ENCODE results near the gene ARHGEF2. TPM values are rescaled to one million over a fixed set of nuclear protein-coding genes. Genes with fewer than 3 reads are reported as not detected.

Gene ARHGEF2
- total and polyA plus RNA-seq, 9 of the 15 experiments (the other 6 are each of a cell fraction or from before 2014, with no cell fraction given): 7.1 to 162 (median 62.2) TPM

DNA sequence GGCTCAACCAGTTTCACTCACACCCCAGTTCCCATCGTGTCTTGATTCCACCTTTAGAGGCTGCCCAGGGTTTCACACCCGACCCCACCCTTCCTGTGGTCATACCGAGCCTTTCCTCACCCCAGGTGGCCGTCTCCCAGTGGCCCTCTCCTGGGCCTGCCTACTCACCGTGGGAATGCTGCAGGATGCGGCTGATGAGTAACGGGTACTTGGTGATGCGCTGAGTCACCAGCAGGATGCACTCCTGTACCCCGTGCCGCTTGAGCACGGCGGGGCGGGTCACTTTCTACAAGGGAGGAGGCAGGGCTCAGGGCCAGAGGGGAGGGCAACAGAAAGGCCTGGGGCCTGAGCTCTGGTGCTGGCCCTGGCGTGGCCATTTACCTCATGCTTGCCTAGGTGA is 16.4 kb downstream of the ARHGEF2 start (continued):
- TF ChIP-seq, protein P1, sequence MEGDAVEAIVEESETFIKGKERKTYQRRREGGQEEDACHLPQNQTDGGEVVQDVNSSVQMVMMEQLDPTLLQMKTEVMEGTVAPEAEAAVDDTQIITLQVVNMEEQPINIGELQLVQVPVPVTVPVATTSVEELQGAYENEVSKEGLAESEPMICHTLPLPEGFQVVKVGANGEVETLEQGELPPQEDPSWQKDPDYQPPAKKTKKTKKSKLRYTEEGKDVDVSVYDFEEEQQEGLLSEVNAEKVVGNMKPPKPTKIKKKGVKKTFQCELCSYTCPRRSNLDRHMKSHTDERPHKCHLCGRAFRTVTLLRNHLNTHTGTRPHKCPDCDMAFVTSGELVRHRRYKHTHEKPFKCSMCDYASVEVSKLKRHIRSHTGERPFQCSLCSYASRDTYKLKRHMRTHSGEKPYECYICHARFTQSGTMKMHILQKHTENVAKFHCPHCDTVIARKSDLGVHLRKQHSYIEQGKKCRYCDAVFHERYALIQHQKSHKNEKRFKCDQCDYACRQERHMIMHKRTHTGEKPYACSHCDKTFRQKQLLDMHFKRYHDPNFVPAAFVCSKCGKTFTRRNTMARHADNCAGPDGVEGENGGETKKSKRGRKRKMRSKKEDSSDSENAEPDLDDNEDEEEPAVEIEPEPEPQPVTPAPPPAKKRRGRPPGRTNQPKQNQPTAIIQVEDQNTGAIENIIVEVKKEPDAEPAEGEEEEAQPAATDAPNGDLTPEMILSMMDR (IDR thresholded peaks at IDR 0.05 in 2 of 3, conservative IDR thresholded peaks at IDR 0.05 in 1 of 3; ENCODE audit: insufficient read depth in 2 of 3, low read depth in 1 of 3, low read length in 3 of 3): peak in 1 of 3 experiments; percentile 17; a peak in 1 of 6 replicates
- TF ChIP-seq HMGN3 (IDR thresholded peaks at IDR 0.05; ENCODE audit: borderline replicate concordance, extremely low read depth, insufficient read length, low read depth, low read length): no peak

DNA sequence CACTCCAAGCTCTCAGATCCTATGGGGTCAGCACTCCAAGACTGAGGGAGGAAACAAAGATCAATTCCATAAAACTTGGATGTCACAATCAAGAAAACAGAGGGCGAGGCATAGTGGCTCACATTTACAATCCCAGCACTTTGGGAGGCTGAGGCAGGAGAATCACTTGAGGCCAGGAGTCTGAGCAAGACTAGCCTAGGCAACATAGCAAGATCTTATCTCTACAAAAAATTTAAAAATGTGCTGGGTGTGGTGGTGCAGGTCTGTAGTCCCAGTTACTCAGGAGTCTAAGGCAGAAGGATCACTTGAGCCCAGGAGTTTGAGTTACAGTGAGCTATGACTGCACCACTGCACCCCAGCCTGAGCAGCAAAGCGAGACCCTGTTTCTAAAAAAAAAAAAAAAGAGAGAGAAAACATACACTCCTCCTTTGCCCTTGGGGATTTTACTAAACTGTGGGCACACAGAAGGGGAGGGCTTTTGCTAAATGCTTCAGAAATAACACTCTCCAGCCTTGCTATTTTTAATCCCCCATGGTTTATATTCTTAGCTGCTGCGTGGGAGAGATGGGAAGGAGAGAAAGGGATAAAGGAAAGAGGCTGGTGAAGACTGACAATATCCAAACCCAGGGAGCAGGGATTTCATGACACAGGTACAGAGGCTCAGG is 18.1 kb downstream of the ARHGEF2 start:
- Histone ChIP-seq H3K27me3 (ENCODE audit: control insufficient read depth in 2 of 2, insufficient read depth in 2 of 2, low read length in 2 of 2) (no peaks in the 10 kb centered on the region), H3K4me1 (replicated peaks in 1 of 2; ENCODE audit: control insufficient read depth in 2 of 2, insufficient read depth in 2 of 2, low read length in 2 of 2) (peaks cover 3 to 23% of the 10 kb centered on the region in 2 experiments; a peak in 4 of 5 replicates), H3K36me3 (ENCODE audit: control insufficient read depth, insufficient read depth, low read length) (peaks cover 89% of the 10 kb centered on the region; the same call in 2 of the 3 replicates), H2AFZ (ENCODE audit: low read depth, low read length) (no peak overlapping the region), H3K9ac (ENCODE audit: insufficient read depth in 1 of 2, low read depth in 2 of 2, low read length in 2 of 2) (no peak overlapping the region; a peak in 1 of 4 replicates), H4K20me1 (replicated peaks; ENCODE audit: control insufficient read depth, insufficient read depth, low read length) (peaks cover 11% of the 10 kb centered on the region; the same call in 1 of the 2 replicates), H3K9me1 (ENCODE audit: control insufficient read depth, insufficient read depth, low read length) (no peaks in the 10 kb centered on the region), H3K4me2 (ENCODE audit: insufficient read depth, low read length) (no peak overlapping the region), H3K9me3 (replicated peaks; ENCODE audit: control insufficient read depth, insufficient read depth, low read depth, low read length) (no peaks in the 10 kb centered on the region), H3K4me3 (no peak overlapping the region), H3K27ac (ENCODE audit: extremely low read depth, low read depth, low read length) (no peak overlapping the region; the same call in 2 of the 3 replicates), H3K79me2 (ENCODE audit: control insufficient read depth, insufficient read depth, low read length) (peaks cover 10% of the 10 kb centered on the region; the same call in 2 of the 3 replicates)
- ATAC-seq (no peak), FAIRE-seq (peak; percentile 11), DNase-seq (ENCODE audit: extremely low read depth in 1 of 4, low spot score in 3 of 4) (no peak)
- WGBS (ENCODE audit: insufficient coverage, low coverage, missing lambda C conversion rate): 91% methylated on average over 2 of the region's 3 CpGs
- no TSS peak for BruUV-seq (replicated peaks)
- CTCF ChIA-PET (ENCODE audit: low intra/inter-chr PET ratio): no interaction called here
- POLR2A ChIA-PET: interaction anchor here (1.0 to 5.6 kb wide), 5 partner anchors 11 to 16 kb away, joined by 3 to 26 read pairs (median 3); no protein-coding TSS in a partner anchor
- intact Hi-C loops (cut with micrococcal nuclease) (no loop called here), in situ Hi-C loops (cut with MboI) (no loop called here)
- no peak for TF ChIP-seq ZZZ3 (IDR thresholded peaks at IDR 0.05)
- TF ChIP-seq, protein P2, sequence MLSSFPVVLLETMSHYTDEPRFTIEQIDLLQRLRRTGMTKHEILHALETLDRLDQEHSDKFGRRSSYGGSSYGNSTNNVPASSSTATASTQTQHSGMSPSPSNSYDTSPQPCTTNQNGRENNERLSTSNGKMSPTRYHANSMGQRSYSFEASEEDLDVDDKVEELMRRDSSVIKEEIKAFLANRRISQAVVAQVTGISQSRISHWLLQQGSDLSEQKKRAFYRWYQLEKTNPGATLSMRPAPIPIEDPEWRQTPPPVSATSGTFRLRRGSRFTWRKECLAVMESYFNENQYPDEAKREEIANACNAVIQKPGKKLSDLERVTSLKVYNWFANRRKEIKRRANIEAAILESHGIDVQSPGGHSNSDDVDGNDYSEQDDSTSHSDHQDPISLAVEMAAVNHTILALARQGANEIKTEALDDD (IDR thresholded peaks at IDR 0.05): no peak
- TF ChIP-seq NFE2L1 (tag; IDR thresholded peaks at IDR 0.05; ENCODE audit: borderline replicate concordance, low read depth): no peak
- no peak for TF ChIP-seq ZNF551 (CRISPR knock-in tag; IDR thresholded peaks at IDR 0.05)
- no peak for TF ChIP-seq IRF2 (CRISPR knock-in tag; IDR thresholded peaks at IDR 0.05)

Measured in K562 (cell line).